NCI-H345 (cell line): Measurements from ENCODE around the gene STRIP2.
"Not testable (repeated sequence)": the region's sequence is repeated elsewhere in the genome, so short reads cannot be mapped to it uniquely, and the experiment has no call there.

ENCODE experiments used
- DNase-seq: peaks from one replicate; lab custom pipeline; 2025; lab: John Stamatoyannopoulos, UW

The STRIP2 gene

GRCh38 chr7:129497156-129497555 lies 62.9 kb downstream of the STRIP2 start:
- DNase-seq = no peak

GRCh38 chr7:129498021-129498420 lies 63.8 kb downstream of the STRIP2 start:
- DNase-seq = no peak

GRCh38 chr7:129499999-129500398 lies 65.8 kb downstream of the STRIP2 start:
- DNase-seq = no peak

DNA sequence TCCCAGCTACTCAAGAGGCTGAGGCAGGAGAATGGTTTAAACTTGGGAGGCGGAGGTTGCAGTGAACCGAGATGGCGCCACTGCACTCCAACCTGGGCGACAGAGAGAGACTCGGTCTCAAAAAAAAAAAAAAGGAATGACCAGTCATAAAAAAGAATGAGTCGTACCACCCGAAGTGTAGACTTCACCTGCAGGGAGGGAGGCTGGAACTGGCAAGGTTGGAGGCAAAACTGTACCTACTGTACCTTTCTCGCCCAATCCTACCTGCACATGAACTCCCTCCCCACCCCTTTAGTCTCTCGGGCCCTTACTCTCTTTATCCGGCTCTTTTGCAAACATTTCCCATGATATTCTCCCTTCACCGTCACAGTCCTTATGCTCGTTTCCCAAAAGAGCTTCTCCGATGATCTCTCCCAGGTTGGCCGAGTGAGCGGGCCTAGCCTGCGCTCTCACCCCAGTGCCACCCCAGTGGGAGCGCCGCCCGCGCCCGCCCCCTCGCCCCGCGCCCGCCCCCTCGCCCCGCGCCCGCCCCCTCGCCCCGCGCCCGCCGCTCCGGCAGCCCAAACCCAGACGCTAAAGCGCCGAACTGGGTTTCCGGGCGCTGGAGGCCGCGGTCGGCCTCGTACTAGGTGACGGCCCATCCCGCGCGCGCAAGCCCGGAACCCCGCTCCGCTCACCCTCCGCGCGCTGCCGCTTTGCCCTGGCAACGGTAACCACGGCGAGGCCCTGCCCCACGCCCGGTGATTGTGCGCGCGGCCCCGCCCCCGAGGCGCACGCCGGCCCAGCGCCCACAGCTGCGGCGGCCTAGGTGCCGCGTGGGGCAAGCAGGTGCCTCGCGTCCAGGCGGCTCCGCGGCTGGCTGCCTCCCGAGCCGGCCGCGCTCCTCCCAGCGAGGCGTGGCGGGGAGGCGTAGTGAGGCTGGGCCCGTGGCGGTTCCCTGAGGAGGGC lies 67.8 kb downstream of the STRIP2 start, which contains the start of gene SMKR1:
SMKR1 (plus strand) TSS at position 772 of the 948 bp plus-strand sequence. CDS start 294 bp downstream, outside the sequence.
- peak; percentile 87 for DNase-seq

DNA sequence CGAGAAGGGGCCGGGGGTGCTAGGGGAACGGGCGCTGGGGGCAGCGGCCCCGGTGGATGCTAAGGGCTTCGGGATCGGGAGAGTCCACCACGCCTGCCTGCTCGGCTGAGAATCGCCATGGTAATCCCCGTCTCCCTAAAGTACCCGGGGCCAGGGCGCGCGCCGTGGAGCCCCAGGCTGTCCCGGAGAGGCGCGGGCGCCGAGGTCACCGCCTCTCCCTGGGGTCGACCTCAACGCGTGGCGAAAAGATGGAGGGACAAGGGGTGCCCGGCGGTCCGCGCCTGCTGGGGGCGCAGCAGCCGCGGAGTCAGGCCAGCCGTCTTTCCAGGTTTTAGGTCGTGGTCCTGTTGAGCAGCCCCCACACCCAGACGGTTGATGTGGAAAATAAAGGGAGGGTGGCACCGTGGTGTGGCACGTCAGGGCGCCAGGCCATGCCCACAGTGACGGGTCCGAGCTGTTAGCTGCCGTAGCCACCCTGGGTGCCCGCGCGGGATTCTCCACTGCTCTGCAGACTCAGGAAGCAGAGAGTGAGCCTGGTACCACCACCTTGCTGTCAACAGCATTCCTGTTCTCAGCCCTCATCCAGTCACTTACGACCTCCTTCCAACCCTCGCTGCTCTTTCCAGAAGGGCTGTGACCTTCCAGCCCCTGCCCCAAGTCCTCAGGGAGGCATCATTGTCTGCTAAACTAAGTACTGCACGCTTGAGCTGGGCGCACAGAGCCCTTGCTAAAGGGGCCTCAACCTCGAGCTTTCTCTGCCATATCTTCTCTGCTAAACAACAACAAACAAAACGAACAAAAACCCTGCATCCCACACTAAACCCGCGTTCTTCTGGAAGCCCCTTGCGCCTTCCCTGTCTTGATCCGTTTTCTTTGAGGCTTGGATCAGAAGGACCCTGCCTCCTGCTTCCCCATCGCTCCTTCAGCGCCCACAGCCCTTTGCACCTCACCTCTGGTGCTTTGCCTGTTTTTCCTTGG lies 68.8 kb downstream of the STRIP2 start:
- DNase-seq = peak; percentile 30

GRCh38 chr7:129503725-129504124 lies 69.5 kb downstream of the STRIP2 start:
- DNase-seq = no peak

DNA sequence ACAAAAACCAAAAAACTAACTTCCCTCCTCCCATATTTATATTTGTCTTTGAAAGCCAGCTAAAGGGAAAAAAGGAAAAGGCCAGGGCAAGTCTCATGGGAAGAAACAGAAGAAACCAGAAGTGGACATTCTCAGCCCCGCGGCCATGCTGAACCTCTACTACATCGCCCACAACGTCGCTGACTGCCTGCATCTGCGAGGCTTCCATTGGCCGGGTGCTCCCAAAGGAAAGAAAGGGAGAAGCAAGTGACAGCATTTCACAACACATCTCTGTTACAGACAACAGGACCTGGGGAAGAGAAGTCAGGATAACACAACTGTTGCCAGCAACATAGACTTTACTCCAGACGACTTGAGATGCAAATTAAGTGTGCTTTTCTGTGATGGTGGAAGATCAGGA lies 78.0 kb downstream of the STRIP2 start:
- DNase-seq = no peak

DNA sequence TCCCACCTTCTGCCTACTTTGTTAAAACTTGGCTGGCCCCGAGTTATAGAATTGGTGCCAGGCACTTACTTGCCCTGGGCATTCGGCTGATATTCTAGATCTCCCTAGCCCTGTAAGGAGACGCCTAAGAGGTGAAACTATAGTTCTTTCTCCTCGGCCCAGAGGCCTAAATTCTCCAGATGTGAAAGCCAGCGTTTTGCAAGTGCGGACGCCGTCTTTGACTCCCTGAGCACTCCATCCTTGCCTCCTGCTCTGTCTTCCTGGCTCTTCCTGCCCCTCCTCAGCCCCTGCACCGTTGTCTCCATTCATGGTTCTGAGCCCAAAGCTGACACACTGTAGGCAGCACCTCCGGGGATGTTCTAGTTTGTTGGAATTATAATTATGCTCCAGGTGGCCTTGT lies 79.3 kb downstream of the STRIP2 start:
- no peak for DNase-seq

GRCh38 chr7:129514683-129515082 lies 80.5 kb downstream of the STRIP2 start:
- no peak for DNase-seq

DNA sequence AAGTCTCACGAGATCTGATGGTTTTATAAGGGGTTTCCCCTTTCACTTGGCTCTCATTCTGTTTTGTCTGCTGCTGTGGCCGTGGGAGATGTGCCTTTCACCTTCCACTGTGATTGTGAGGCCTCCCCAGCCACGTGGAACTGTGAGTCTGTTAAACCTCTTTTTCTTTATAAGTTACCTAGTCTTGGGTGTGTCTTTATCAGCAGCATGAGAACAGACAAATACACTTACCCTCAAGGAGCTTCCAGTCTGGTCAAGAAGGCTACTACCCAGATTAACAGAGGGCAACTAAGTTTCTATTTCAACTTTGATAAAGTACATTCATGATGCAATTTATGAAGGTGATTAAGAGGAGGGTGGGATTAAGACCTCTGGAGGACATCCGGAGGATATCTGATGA lies 81.1 kb downstream of the STRIP2 start:
- DNase-seq = no peak

- no peak for DNase-seq
Observed at GRCh38 chr7:129517931-129518330, 83.7 kb downstream of the STRIP2 start.

DNA sequence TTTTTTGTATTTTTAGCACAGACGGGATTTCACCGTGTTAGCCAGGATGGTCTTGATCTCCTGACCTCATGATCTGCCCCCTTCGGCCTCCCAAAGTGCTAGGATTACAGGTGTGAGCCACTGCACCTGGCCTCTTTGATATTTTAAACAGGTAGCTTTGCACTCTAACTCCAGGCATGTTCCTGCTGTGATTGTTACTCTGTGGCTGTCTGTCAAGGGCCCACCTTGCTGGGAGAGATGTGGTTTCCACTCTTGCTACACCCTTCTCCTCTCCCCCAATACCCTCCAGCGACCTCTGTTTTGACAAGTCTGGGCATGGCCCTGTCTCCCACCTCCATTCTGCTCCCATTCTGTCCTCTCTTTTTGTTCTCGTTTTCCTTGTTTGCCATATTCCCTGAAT lies 85.2 kb downstream of the STRIP2 start:
- DNase-seq = no peak

DNA sequence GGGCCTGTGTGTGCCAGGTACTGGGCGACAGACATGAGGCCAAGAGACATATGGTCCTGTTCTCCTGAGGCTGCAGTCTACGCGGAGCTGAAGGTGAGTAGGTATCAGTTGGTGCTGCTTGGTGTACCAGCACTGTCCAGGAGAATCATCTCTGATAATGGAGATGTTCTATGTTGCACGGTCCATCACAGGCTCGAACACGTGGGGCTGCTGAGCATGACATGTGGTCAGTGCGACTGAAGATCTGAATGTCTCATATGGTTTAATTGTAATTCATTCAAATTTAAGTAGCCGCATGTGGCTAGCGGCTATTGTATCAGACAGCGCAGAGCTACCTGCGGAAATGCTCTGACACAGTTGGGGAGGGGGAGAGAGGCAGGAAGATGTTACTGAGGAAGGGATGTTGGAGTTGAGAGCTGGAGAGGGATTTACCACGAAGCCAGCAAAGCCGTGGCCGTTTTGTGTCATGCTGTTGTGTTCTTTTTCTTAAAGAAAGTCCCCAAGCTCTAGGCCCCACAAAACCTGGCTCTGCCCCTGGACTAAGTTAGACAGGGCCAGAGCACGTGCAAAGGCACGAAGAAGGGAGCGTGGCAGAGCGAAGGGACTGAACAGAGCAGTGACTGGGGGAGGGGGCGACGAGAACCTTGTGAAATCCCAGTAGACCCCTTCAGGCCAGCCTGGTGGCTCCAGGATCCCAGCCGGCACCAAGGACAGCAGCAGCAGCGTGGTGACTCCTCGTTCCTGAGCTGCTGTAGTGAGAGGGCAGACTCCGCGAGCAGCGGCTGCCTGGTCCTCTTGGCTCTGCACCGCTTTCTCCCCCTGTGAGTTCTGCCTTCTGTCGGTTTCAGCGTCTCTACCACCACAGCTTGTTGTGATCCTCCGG lies 88.1 kb downstream of the STRIP2 start:
- DNase-seq = no peak

DNA sequence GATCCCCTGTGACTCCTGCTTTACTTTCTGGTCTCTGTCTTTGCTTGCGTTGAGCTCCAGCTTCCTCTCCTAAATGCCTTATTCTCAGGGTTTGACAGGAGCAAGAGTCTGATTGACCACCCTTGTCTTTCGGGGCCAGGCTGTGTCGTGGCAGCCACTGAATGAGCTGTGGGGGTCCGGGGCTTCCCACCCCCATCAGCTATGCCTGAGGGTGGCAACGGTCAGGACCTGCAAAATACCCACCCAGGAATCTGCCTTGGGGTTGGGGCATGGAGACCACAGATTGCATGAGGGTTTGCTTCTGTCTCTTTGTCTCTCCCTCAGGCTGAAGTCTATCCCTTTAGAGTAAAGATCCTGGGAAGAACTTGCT lies 88.7 kb downstream of the STRIP2 start:
- no peak for DNase-seq

- DNase-seq = no peak
Observed at GRCh38 chr7:129523924-129524323, 89.7 kb downstream of the STRIP2 start.

DNA sequence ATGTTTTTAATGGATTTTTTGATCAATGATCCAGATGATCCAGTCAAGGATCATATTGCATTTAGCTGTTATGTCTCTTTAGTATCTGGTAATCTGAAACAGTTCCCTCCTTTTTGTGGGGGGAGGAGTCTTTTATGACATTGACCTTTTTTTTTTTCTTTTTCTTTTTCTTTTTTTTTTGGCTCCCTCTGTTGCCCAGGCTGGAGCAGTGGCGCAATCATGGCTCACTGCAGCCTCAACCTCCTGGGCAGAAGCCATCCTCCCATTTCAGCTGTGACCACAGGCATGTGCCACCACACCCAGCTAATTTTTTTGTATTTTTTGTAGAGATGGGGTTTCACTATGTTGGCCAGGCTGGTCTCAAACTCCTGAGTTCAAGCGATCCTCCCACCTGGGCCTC lies 90.2 kb downstream of the STRIP2 start:
- DNase-seq = not testable (repeated sequence)

DNA sequence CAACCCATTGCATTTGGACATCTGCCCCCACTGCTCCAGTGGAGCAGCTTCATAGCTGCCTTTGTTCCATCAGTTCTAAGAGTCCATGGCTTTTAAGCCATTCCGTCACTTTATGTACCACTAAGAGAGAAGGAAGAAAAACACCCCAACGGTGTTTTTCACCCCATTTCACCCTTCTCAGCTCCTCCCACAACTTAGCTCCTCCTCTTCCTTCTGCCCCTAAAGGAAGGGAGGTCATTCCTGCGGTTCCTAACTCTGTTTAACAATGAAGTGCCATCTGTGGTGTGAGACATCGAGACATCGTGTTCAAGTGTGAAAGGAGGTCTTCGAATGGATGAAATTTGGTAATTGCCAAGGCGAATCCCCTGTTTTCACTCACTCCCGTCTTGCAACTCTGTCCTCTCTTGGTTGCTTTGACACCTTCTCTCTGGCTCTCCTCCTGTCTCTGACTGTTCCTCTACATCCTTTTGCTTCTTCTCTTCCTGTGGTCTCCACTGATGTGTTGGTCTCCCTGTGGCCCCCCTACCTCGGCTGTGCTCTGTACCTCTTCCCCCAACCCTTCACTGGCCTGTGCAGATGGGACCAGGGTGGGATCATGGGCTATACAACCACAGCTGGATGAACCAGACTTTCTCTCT lies 91.1 kb downstream of the STRIP2 start:
- DNase-seq = no peak

- no peak for DNase-seq
Observed at GRCh38 chr7:129529643-129530042, 95.4 kb downstream of the STRIP2 start.

DNA sequence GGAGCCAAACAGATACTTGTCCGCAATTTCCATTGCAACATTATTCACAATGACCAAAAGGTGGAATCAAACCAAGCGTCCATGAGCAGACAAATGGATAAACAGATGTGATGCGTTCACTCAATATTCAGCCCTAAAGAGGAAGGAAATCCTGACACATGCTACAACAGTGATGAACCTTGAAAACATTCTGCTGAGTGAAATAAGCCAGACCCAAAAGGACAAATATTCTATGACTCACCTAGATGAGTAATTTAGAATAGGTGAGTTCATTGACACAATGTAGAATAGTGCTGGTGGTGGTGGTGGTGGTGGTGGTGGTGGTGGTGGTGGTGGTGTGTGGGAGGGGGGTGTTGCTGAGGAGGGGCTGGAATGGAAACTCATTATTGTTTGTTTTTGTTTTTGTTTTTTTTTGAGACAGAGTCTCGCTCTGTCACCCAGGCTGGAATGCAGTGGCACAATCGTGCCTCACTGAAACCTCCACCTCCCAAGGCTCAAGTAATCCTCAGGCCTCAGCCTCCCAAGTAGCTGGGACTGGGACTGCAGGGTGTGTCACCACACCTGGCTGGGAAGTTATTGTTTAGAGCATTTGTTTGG lies 96.7 kb downstream of the STRIP2 start:
- no peak for DNase-seq

GRCh38 chr7:129531721-129532120 lies 97.5 kb downstream of the STRIP2 start:
- DNase-seq = no peak

DNA sequence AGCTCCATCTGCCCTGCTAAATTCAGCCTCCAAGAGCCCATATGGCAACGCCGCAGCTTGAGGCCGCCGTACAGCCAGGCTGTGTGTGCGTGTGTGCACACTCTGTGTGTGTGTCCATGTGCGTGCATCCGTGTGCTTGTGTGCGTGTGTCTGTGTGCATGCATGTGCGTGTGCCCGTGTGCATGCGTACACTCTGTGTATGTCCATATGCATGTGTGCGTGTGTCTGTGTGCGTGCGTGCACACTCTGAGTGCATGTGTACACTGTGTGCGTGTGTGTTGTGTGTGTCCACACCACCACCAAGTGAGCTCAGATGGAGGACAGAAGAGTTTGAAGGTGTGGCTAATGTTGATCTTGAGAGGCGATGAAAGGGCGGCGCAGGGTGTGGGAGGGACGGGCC lies 98.1 kb downstream of the STRIP2 start:
- no peak for DNase-seq
